OCI-LY7 (cell line): ENCODE measurements around the gene VPS13D.

ENCODE experiments used
- EZH2phosphoT487 ChIP-seq: fragments of 200-600 bp; sonication (generic); IDR thresholded peaks from 2 replicates; pipeline ENCODE4 v1.6.1; 2018; ENCODE audit warnings: low read depth, borderline replicate concordance, mild to moderate bottlenecking, mixed run types, antibody characterized with exemption, low read length, moderate library complexity, mixed read lengths
- TF ChIP-seq, protein P1 (sequence below): fragments of 200-600 bp; sonication (generic); conservative IDR thresholded peaks from 2 replicates; pipeline ENCODE4 v1.5.1; 2014; ENCODE audit warnings: mild to moderate bottlenecking, antibody characterized with exemption, low read length, moderate library complexity, mixed read lengths

DNA sequence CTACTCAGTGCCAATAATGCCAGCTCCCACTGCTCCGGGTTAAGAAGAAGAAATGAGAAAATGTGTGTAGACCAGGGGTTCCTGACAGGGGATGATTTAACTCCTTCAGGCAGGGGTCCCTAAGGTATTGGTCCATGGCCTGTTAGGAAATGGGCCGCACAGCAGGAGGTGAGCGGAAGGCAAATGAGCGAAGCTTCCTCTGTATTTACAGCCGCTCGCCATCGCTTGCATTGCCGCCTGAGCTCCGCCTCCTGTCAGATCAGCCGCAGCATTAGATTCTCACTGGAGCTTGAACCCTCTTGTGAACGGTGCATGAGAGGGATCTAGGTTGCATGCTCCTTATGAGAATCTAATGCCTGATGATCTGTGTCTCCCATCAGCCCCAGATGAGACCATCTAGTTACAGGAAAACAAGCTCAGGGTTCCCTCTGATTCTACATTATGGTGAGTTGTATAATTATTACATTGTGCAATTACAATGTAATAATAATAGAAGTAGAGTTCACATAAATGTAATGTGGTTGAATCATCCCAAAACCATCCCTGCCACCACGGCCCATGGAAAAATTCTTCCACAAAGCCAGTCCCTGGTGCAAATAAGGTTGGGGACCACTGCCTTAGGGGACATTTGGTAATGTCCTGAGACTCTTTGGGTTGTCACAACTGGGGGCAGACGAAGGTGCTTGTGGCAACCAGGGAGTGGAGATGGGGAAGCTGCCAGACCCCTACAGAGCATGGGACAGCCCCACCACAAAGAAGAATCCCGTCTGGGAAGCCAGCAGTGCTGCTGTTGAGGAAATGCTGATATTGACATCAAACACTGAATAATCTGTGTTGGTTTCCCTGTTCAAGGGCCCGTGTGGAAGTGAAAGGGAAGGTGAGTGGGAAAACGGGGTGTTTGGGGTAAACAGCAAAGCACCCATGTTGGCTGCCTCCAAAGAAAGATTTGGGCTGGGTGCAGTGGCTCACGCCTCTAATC lies 327.4 kb downstream of the VPS13D start:
- TF ChIP-seq, protein P1, sequence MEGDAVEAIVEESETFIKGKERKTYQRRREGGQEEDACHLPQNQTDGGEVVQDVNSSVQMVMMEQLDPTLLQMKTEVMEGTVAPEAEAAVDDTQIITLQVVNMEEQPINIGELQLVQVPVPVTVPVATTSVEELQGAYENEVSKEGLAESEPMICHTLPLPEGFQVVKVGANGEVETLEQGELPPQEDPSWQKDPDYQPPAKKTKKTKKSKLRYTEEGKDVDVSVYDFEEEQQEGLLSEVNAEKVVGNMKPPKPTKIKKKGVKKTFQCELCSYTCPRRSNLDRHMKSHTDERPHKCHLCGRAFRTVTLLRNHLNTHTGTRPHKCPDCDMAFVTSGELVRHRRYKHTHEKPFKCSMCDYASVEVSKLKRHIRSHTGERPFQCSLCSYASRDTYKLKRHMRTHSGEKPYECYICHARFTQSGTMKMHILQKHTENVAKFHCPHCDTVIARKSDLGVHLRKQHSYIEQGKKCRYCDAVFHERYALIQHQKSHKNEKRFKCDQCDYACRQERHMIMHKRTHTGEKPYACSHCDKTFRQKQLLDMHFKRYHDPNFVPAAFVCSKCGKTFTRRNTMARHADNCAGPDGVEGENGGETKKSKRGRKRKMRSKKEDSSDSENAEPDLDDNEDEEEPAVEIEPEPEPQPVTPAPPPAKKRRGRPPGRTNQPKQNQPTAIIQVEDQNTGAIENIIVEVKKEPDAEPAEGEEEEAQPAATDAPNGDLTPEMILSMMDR: no peak
- no peak for TF ChIP-seq EZH2phosphoT487
